NOMO-1 (cell line): Measurements from ENCODE around the gene NRXN2.
A peak's percentile ranks its signal among the peaks of the same experiment; 100 is the strongest.

Source experiments
- DNase-seq, 2 experiments: peaks; one replicate each; lab custom pipeline; 2025; ENCODE audit not compliant: unreplicated experiment in 2 of 2; lab: John Stamatoyannopoulos, UW

Gene NRXN2

DNA sequence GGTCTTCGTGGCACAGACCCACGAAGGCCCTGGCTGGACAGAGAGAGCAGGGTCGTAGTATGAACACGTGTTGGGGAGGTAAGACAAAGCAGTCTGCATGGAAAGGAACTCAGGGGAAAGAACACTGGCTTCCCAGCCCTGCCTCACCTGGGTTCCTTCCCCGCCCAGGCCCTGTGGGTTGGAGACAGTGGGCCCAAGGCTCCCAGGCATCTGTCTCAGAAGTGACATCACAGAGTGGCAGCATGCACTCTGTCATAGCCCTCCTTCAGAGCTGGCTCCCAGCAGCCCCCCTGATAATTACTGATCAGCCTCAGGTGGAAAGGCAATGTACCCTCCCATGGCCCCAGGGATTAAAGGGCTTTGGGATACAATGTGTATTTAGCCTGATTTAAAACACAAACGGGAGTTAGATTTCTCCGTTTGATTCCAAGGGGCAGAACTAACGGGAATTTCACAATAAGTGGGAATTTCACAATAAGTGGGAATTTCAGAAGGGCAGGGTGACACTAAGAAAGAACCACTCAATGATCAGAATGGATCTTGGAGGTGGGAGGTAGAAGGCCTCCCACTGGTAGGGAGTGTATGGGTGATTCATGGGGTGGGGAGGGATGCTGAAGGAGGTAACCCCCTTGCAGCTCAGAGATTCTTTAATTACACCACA lies 66.9 kb downstream of the NRXN2 start:
- DNase-seq = no peak

DNA sequence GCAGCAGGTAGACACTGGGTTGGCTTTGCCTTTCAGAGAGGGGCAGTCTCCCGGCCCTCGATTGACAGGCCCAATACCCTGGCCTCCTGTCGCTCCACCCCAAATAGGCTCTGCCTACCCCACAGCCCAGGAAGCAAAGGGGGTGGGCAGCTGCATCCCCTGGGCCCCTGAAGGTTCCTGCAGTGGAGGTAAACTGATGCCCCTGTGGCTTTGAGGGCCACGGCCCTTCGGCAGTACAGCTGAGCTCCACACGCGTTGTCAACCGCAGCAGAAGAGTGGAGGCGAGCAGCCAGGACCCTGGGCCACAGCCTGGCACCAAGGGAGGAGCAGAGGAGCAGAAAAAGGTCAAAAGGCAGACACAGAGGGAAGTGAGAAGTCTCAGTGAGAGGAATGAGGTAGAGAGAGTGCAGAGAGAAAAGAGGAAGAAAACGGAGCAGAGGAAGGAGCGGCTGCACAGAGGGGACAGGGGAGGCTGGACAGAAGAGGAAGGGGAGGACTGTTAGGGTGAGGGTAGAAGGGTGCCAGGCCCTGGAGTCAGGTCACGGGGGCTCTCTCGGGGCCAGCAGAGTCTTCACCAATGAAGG lies 67.9 kb downstream of the NRXN2 start:
- DNase-seq = peak; percentile 81 to 95

DNA sequence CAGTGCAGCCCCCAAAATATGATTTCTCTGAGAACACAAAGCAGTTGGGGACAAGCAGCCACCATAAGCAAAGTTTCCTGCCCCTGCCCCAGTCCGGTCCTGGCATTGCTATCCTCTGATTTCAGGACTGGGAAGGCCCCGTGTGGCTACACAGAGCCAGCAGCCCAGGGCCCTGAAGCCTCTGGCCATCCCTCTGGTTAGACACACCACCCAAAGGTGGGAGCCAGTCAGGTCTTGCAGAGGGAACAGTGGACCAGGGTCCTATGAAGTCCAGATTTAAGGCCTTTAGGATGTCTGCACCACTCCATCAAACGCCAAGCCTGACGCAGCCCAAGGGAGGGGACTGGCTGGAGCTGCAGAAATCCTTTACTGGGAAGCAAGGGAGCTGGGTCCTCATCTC lies 68.6 kb downstream of the NRXN2 start:
- no peak for DNase-seq

DNA sequence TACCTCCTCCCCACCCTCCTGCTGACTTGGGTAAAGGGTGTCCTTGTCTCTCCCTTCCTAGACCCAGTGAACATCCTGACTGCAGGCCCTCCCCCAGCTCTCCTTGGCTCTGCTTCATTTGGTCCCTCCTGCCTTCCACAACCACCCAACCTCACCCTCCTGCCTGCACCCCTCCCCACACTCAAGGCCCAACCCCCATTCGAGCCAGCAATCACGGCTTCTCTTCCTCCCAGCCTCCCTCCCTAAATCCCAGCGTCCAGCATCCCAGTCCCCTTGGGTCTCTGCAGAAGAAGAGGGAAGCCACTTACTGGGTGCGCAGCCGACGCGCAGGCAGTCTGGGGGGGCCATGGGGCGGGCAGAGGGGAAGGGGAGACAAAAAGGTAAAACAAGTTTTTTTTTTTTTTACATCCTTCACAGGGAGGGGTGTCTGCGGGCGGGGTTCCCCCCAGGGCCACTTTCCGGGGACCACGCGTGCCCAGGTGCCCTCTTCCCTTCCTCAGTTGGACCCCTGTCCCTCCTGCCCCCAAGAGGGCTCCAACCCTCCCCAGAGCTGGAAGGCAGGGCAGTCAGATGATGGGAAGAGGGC lies 69.5 kb downstream of the NRXN2 start:
- no peak for DNase-seq

- peak; percentile 41 to 48 for DNase-seq
Measured at GRCh38 chr11:64652586-64653387, 70.2 kb downstream of the NRXN2 start.

DNA sequence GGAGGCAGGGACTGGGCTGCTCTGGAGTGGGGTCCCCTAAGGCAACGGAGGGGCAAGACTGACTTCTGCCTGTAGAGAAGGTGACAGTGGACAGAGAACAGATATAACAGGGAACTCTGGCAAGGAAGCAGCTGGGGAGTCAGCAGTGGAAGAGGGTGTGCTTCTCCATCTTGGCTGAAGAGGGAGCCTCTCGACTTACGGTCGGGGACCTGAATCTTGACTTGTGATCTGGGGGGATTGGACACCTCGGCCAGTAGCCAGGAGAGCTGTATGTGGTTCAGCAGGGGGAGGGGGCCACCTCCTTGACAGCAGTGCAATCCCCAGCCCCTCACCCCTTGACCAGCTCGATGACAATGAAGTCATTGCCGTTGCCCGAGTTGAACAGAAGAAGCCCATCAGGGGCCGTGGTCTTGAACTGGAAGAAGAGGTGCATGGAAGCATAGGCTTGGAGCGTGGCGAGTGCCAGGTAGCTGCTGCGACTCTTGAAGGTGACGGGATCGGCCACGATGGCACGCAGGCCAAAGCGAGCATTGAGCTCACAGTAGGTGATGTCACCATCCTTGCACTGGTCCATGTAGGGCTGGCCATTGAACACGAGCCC lies 72.0 kb downstream of the NRXN2 start:
- DNase-seq = peak in 1 of 2 experiments; percentile 27

DNA sequence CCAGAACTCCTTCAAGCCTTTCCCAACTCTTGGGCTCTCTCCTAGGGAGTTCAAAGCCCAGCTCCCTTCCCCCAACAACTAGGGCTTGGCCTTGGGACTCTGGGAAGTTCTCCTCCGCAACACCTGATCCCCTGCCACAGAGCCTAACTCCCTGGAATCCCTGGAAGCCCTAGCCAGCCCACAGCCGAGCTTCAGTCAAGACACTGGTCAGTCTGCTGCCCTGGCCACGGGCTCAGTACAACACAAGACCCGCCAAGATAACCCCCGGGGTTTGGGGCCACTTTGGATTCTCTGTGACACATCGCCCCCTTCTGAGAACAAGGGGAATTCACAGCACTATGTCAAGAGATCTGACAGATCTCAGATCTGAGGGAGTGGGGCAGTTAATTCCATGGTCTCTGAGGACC lies 73.7 kb downstream of the NRXN2 start:
- DNase-seq = peak; percentile 10 to 35

GRCh38 chr11:64648551-64648950 lies 74.4 kb downstream of the NRXN2 start:
- DNase-seq = no peak

GRCh38 chr11:64647019-64647779 lies 75.8 kb downstream of the NRXN2 start:
- DNase-seq = no peak

DNA sequence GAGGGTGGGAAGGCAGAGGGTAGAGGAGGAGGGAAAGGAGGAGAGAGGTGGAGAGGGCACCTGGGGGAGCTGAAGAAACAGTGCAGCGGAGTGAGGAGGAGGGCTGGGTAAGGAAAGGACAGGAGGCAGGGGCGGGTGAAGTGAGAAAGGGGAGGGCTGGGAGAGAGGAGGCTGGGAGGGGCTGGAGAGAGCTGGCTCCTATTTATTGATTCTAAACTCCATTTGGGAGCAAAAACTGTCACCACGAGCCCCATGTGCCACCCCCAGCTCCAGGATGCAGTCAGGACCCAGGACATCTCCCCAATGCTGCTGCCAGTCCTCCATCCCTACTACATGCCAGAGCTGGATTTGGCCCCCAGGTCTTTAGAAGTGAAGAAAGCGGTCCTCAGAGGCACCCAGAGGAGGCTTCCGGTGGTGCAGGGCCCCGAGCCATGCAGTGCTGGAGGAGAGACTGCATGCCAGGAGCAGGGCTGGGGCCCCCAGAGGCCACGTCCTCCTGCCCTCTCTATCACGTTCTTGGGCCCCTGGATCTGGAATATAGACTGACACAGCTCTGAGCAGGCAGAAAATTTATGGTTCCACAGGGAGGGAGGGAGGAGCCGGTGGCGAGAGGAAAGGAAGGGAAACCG lies 78.2 kb downstream of the NRXN2 start:
- DNase-seq = peak in 1 of 2 experiments; percentile 34

DNA sequence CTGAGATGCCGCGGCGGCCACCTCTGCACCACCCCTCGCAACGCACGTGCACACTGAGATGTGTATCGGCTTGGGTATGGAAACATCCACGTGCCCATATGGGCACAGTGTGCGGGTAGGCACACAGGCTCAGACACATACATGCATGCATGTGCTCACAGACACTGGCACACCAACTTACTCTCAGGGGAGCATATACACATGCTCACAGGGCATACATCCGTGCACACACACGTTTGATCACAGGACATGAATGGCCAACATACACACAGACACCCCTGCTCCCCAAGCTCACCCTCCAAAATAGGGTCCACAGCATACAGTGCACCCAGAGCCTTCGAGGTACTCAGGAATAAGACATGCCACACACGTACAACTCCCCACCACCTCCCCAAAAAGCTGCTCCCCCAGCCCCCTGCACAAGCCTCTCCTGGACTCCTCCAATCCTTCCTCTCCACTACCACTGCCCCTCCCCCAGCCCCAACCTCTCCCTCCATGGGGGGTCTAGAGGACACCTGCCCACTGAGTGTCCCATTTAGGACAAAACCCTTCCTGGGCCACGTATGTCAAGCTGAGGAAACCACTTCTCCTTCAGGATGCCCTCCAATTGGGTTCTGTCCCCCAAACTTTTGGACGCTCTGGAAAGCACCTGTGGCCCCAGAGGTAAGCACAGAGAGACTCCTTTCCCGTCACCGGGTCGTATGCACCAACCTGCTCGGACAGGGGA lies 78.9 kb downstream of the NRXN2 start:
- DNase-seq = no peak

- DNase-seq = no peak
Measured at GRCh38 chr11:64643256-64643881, 79.6 kb downstream of the NRXN2 start.

- no peak for DNase-seq
Measured at GRCh38 chr11:64642871-64643255, 80.1 kb downstream of the NRXN2 start.

DNA sequence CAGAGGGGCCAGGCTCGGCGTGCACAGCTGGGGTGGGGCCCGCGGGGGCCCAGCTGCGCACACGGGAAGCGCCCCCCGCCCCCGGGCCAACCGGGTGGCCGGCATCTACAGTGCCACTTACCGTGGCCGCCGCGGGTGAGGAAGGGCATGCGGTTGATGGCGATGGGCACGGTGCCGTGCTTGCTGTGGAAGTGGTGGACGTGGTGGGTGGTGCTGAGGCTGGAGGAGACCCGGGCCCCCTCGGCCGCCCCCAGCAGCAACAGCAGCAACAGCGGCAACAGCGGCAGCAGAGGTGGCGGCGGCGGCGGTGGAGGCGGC lies 80.6 kb downstream of the NRXN2 start:
- no peak for DNase-seq

DNA sequence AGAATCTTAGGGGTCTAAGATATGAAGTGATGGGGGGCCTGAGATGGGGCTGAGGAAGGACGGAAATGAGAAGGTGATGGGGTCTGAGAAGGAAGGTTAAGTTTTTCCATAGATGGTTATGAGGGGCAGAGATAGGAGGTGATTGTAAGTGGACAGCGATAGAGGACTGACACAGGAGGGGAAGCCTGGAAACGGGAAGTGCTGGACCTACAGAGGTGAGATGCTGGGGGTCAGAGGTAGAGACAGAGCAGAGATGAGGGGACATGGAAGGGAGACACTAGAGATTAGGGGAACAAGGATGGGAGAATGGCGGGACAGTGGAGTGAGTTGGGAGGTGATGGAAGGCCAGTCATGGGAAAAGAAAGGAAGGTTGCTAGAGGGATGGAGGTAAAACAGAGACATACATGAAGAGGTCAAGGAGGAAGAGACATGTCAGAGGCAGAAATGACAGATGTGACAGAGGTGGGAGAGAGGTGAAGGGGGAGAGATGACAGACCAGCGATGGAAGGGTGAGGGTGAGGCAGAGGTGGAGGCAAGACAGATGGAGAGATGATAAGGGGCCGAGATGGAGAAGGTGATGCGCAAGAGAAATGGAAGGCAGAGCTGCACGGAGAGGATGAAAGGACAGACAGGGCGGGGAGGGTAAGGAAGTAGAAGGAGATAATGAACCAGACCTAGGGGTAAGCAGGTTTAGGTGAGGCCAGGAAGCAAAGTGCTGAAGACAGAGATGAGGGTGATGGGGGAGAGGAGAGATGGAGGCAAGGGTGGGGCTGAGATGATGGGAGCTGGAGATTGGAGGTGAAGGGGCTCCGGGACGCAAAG lies 81.2 kb downstream of the NRXN2 start:
- no peak for DNase-seq

DNA sequence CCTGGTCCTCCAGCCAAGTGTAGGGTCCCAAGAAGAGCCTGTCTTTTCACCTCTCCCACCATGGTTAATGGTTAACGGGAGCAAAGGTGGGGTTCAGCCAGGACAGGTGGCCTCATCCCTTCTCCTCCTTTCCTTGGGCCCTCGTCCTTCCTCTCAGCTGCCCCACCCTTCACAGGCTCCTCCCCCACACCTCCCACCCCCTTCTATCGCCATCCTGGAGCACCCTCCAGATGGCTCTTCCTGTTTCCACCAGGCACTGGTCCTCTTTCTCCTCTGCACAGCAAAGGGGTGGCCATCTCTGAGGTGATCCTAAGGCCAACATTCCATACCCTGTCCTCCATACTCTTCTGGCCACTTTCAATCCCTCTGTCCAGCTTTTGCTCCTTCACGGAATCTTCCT lies 83.1 kb downstream of the NRXN2 start:
- no peak for DNase-seq

DNA sequence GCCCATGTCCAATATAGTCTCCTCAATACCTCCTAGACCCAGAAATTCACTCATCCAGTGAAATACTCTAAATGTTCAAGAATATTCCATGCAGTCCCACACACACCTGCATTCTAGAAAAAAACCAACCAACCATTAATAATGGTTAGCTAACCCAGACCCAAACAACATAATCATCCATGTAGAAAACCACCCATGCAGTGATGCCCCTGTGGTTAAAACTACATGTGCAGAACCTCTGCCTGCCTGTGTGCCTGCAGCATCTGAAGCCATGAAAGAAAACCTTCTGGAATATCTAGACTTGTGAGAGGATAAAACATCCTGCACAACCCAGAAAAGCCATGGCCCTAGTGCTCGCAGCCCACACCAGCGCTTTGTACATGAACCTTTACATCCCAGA lies 84.2 kb downstream of the NRXN2 start:
- no peak for DNase-seq

DNA sequence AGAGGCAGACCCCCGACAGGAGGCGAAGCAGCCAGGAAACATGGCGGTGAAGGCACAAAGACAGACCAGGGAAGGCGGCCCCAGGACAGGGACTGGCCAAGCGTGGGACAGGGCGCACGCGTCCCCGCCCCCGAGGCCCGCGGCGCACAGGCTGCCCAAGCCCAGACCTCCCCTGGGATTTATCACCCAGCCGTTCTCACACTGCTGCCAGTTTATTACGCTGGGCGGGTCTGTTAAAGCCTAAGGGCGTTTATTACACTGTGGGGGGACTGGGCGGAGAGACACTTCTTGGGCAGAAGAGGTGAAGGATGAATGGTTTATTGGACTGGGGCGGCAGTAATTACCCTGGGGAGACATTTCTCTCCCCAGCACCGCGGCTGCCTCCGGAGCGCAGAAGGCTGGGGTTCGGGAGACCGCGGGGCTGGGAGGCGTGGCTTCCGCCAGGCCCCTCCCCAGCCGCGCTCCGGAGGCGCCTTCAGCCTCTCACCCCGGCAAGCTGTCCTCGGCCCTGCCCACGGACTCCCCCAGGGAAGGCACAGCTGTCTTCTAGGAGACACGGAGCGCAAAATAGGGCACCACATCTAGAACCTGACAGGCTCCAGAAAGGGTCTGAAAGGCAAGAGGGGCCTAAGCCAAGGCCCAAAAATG lies 84.9 kb downstream of the NRXN2 start:
- no peak for DNase-seq
